Activated naive CD4-positive, alpha-beta T cell treated with anti-CD3 and anti-CD28 coated beads for 36 hours (primary cell): ENCODE data around the gene IL17RD. TPM values are rescaled to one million over a fixed set of nuclear protein-coding genes. Genes with fewer than 3 reads are reported as not detected.
A peak's percentile ranks its signal among the peaks of the same experiment; 100 is the strongest.

Experiments
- CTCF ChIA-PET: fragments of 350-600 bp; sonication (Branson Sonifier 250); formaldehyde crosslinking; loops from one replicate; lab custom pipeline; 2021; ENCODE audit warnings: antibody characterized with exemption; lab: Charles Lee
- DNase-seq: peaks from one replicate; pipeline ENCODE4 v3.0.0-alpha.2; 2020
- H3K27ac Mint-ChIP-seq: one replicate; pipeline ENCODE4 v1.8.0; 2021; ENCODE audit warnings: mild to moderate bottlenecking, mixed read lengths
- H3K27me3 Mint-ChIP-seq: one replicate; pipeline ENCODE4 v1.8.0; 2021; ENCODE audit warnings: low read depth, mixed read lengths
- H3K36me3 Mint-ChIP-seq: one replicate; pipeline ENCODE4 v1.8.0; 2021; ENCODE audit warnings: low read depth, mixed read lengths
- H3K4me1 Mint-ChIP-seq: one replicate; pipeline ENCODE4 v1.8.0; 2021; ENCODE audit warnings: low read depth, mixed read lengths
- H3K4me3 Mint-ChIP-seq: one replicate; pipeline ENCODE4 v1.8.0; 2021; ENCODE audit warnings: mild to moderate bottlenecking, moderate library complexity, mixed read lengths
- H3K9me3 Mint-ChIP-seq: one replicate; pipeline ENCODE4 v1.8.0; 2021; ENCODE audit warnings: mixed read lengths
- intact Hi-C: fragments of 100-400 bp; cut with micrococcal nuclease; formaldehyde crosslinking; loops from one replicate; pipeline ENCODE4 v1.15.1; 2023
- total RNA-seq, 2 experiments: library from RNA; stranded (reverse); gene quantifications; one replicate each; pipeline ENCODE4 v1.2.3, GENCODE V29; 2021

Gene IL17RD
- total RNA-seq: under 1 TPM in 1 of 2 experiments, not detected in 1; 0.02 TPM

DNA sequence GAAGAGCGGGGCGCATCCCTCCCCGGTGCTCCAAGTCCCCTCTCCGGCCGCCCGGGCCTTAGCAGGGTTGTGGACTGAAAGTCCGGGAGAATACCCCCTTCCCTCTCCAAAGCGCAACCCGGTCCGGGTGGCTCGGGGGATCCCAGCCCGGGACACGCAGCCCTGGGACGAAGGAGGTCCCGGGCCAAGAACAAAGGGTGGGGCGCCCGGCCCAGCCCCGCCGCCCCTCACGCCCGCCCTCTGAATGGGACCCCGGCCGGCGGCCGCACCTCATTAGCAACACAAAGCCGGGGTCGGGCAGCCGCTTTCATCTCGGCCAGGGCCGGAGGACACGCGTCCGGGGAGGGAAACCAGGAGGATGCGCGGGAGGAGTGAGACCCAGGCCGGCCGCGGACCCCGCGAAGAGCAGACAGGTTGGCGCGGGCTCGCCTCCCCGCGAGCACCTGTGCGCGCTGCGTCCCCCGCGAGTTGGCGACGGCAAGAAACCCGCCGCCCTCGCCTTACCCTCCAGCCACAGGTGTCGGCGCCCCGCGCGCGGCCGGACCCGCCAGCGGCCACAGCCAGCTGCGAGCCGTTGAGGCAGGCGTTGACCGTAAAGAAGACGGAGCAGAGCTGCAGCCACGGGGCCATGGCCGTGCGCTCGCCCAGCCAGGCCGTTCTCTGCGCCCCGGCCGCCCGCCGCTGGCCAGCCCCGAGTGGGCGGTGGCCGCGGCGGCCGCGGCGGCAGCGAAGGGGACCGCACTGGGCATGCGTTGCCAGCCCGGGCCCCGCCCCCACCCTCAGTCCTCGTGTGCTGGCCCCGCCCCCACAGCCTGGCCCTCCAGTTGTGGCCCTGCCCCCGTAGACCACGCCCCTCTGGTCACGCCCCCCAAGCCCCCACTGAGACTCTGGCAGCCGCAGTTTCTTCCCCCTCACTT, at the start of gene IL17RD:
Gene IL17RD, minus strand, starts transcription at position 697 of the 917 bp plus-strand sequence. Its CDS starts 67 bp downstream, at position 630.
- Mint-ChIP-seq H3K36me3 (no peaks in the 10 kb centered on the region), H3K27me3 (peaks cover 70% of the 10 kb centered on the region), H3K27ac (no peak within 1 kb of the TSS), H3K4me3 (peak within 1 kb of the TSS; percentile 75), H3K9me3 (no peaks in the 10 kb centered on the region), H3K4me1 (peaks cover 7% of the 10 kb centered on the region)
- intact Hi-C loops: no loop called here
- DNase-seq: peak; percentile 57
- CTCF ChIA-PET: interaction anchor here (1.0 kb wide), 1 partner anchor 64 kb away, joined by 3 read pairs; no protein-coding TSS in a partner anchor

DNA sequence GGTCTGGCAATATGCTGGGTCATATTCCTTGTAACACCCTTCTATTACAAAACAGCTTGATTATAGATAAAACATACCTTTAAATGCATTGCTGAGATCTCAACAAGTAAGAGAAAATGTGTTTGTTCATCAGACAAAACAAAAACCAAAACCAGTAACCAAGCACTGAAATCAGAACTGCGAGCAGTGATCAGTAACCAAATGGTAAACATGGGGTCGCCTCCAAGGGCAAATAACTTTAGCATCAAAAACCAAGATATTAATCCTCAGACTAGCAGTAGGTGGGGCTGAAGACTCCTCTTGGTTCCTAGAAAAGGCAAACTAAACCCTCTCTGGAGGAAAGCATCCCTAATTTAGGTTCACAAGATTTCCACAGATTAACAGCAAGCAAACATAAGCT, 41.3 kb upstream of the IL17RD start:
- intact Hi-C loops: no loop called here
- Mint-ChIP-seq H3K36me3 (no peaks in the 10 kb centered on the region), H3K27me3 (no peaks in the 10 kb centered on the region), H3K4me3 (no peak overlapping the region), H3K4me1 (no peaks in the 10 kb centered on the region), H3K9me3 (no peaks in the 10 kb centered on the region), H3K27ac (no peak overlapping the region)
- CTCF ChIA-PET: no interaction called here
- DNase-seq: no peak

DNA sequence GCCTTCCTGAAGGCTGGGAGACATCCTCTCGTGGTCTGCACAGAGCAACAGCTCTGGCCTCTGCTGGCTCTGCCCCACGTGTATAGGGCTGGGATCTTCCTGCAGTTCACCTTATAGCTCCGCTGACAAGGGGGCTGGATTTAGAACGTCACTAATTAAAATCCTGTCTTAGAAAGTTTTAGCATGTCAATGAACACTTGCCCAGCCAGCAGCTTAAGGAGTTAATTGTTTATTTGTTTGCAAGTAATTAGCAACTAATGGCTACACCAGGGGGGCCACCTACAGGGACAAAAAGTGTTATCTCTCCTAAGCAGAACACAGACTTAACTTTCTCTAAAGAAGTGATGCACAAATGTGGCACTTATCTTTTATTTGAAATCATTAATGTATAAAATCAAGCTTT, 34.7 kb upstream of the IL17RD start, which contains the start of gene HESX1:
Gene HESX1, minus strand, starts transcription at position 84 of the 403 bp plus-strand sequence. Its CDS starts 60 bp downstream, at position 24.
- Mint-ChIP-seq H3K36me3 (no peaks in the 10 kb centered on the region), H3K27ac (no peak within 1 kb of the TSS)
- CTCF ChIA-PET: interaction anchor here (0.6 to 1.3 kb wide), 3 partner anchors 30 to 135 kb away, joined by 3 to 5 read pairs (median 3); no protein-coding TSS in a partner anchor

DNA sequence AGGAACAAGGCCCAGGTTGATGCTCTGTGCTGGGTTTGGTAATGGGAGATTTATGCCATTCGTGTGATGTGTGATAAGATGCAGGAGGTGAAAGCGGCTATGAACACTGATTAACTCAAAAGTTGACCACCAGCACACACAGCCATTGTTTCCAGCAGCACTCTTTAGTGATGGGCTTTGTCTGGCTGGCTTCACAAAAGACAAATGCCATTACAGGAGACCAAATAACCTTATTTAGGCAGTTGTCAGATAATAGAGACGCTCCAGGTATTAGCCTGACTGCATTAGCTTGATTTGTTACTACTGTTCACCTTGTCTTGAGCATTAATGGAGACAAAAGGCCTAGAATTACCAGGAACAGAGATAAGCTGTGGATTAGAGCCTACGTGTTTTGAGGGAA, 29.5 kb upstream of the IL17RD start:
- intact Hi-C loops: no loop called here
- H3K27me3 Mint-ChIP-seq: peaks cover 6% of the 10 kb centered on the region
- H3K27ac Mint-ChIP-seq: no peak overlapping the region
- no peak overlapping the region for H3K4me3 Mint-ChIP-seq
- no peaks in the 10 kb centered on the region for H3K9me3 Mint-ChIP-seq
- H3K4me1 Mint-ChIP-seq: no peaks in the 10 kb centered on the region
- CTCF ChIA-PET: no interaction called here
- no peak for DNase-seq
- no peaks in the 10 kb centered on the region for H3K36me3 Mint-ChIP-seq

More for the DNA sequence above, 34.7 kb upstream of the IL17RD start, which contains the start of gene HESX1:
- DNase-seq: no peak
- Mint-ChIP-seq H3K4me1 (no peaks in the 10 kb centered on the region), H3K27me3 (no peaks in the 10 kb centered on the region), H3K9me3 (no peaks in the 10 kb centered on the region), H3K4me3 (no peak within 1 kb of the TSS)
- intact Hi-C loops: no loop called here

DNA sequence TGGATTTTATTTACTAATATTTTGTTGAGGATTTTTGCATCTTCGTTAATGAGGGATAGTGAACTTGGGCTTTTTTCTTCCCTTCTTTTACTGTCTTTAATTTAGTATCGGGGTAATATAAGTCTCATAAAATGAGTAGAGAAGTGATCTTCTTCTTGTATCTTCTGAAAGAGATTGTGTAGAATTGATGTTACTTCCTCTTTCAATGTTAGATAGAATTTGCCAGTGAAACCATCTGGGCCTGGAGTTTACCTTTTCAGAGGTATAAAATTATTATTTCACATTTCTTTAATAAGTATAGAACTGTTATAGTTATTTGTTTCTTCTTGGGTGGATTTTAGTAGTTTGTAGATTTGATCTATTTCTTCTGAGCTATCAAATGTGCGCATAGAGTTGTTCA, 26.9 kb upstream of the IL17RD start:
- H3K27ac Mint-ChIP-seq: no peak overlapping the region
- H3K4me1 Mint-ChIP-seq: no peaks in the 10 kb centered on the region
- intact Hi-C loops: no loop called here
- CTCF ChIA-PET: no interaction called here
- H3K36me3 Mint-ChIP-seq: no peaks in the 10 kb centered on the region
- H3K27me3 Mint-ChIP-seq: peaks cover 6% of the 10 kb centered on the region
- no peaks in the 10 kb centered on the region for H3K9me3 Mint-ChIP-seq
- no peak overlapping the region for H3K4me3 Mint-ChIP-seq
- no peak for DNase-seq

DNA sequence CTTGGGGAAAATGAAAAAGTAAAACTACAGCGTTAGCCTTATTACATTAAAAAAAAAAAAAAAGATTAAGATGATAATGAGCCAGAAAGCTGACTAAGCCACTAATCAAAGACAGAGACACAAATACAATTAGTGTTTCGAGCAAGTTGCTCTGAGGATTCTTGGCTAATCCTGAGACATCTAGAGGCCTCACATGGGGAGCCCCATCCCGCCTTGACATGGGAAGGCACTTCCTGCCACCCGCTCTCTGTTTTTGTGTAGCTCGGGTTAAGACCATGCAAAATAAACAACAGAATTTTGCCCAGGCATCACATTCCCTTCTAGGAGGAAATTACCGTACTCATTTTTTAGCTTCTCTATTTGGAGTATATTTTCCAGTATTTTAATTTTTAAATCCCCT, 19.4 kb upstream of the IL17RD start:
- Mint-ChIP-seq H3K27me3 (no peaks in the 10 kb centered on the region), H3K9me3 (no peaks in the 10 kb centered on the region), H3K27ac (no peak overlapping the region), H3K4me3 (no peak overlapping the region), H3K4me1 (no peaks in the 10 kb centered on the region), H3K36me3 (no peaks in the 10 kb centered on the region)
- DNase-seq: no peak
- CTCF ChIA-PET: interaction anchor here (0.7 to 1.0 kb wide), 2 partner anchors 15 to 118 kb away, joined by 3 read pairs; no protein-coding TSS in a partner anchor
- intact Hi-C loops: no loop called here

- CTCF ChIA-PET: no interaction called here
- H3K9me3 Mint-ChIP-seq: no peaks in the 10 kb centered on the region
- no peak for DNase-seq
- H3K4me1 Mint-ChIP-seq: no peaks in the 10 kb centered on the region
- peaks cover 3% of the 10 kb centered on the region for H3K27me3 Mint-ChIP-seq
- no peaks in the 10 kb centered on the region for H3K36me3 Mint-ChIP-seq
- no peak overlapping the region for H3K27ac Mint-ChIP-seq
- no peak overlapping the region for H3K4me3 Mint-ChIP-seq
- intact Hi-C loops: loop anchor here (10.0 kb wide), 3 partner anchors 375 to 675 kb away; partner anchors contain the start of gene PDE12
These were observed 14.6 kb upstream of the IL17RD start for GRCh38 chr3:57179580-57180410.

- Mint-ChIP-seq H3K36me3 (no peaks in the 10 kb centered on the region), H3K4me3 (no peak overlapping the region), H3K27ac (no peak overlapping the region), H3K9me3 (no peaks in the 10 kb centered on the region), H3K27me3 (peaks cover 6% of the 10 kb centered on the region), H3K4me1 (no peaks in the 10 kb centered on the region)
- no peak for DNase-seq
- intact Hi-C loops: loop anchor here (10.0 kb wide), 3 partner anchors 379 to 679 kb away; partner anchors contain the start of gene PDE12
- CTCF ChIA-PET: no interaction called here
These were observed 10.9 kb upstream of the IL17RD start for GRCh38 chr3:57176045-57176444.

- CTCF ChIA-PET: interaction anchor here (1.0 kb wide), 1 partner anchor 22 kb away, joined by 3 read pairs; no protein-coding TSS in a partner anchor
- H3K9me3 Mint-ChIP-seq: no peaks in the 10 kb centered on the region
- no peaks in the 10 kb centered on the region for H3K36me3 Mint-ChIP-seq
- intact Hi-C loops: loop anchor here (10.0 kb wide), 3 partner anchors 381 to 681 kb away; partner anchors contain the start of gene PDE12
- DNase-seq: no peak
- H3K27ac Mint-ChIP-seq: no peak overlapping the region
- peaks cover 22% of the 10 kb centered on the region for H3K27me3 Mint-ChIP-seq
- peaks cover 2% of the 10 kb centered on the region for H3K4me1 Mint-ChIP-seq
- no peak overlapping the region for H3K4me3 Mint-ChIP-seq
These were observed 8.5 kb upstream of the IL17RD start for GRCh38 chr3:57173687-57174086.

DNA sequence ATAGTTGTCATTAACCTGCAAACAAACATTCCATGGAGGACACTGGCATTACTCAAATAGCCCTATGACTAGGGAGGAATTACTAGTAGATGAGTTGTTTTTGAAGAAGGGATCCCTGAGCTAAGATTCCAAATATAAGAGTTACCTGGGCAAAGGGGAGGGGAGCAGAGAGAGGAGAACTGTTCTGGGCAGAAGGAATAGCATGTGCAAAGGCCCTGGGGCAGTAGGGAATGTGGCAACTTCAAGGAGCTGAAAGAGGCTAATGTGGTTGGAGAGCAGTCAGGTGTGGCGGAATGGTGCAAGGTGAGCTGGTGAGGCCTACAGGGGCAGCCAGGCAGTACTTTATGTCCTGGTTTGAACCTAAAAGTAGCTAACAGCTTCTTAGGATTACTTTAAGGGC, 5.8 kb upstream of the IL17RD start:
- no peaks in the 10 kb centered on the region for H3K36me3 Mint-ChIP-seq
- CTCF ChIA-PET: interaction anchor here (0.5 to 2.8 kb wide), 10 partner anchors 7 to 997 kb away, joined by 3 to 20 read pairs (median 4); no protein-coding TSS in a partner anchor
- H3K4me3 Mint-ChIP-seq: no peak overlapping the region
- H3K4me1 Mint-ChIP-seq: peaks cover 2% of the 10 kb centered on the region
- H3K27ac Mint-ChIP-seq: no peak overlapping the region
- no peak for DNase-seq
- H3K9me3 Mint-ChIP-seq: no peaks in the 10 kb centered on the region
- H3K27me3 Mint-ChIP-seq: peaks cover 44% of the 10 kb centered on the region
- intact Hi-C loops: loop anchor here (1.0 to 10.0 kb wide), 6 partner anchors 56 to 684 kb away; partner anchors contain the start of genes APPL1 and PDE12

GRCh38 chr3:57169872-57170623, 4.9 kb upstream of the IL17RD start:
- H3K36me3 Mint-ChIP-seq: no peaks in the 10 kb centered on the region
- no peaks in the 10 kb centered on the region for H3K9me3 Mint-ChIP-seq
- peak overlapping the region; percentile 60 for H3K4me3 Mint-ChIP-seq
- peaks cover 49% of the 10 kb centered on the region for H3K27me3 Mint-ChIP-seq
- intact Hi-C loops: loop anchor here (1.0 to 10.0 kb wide), 6 partner anchors 57 to 685 kb away; partner anchors contain the start of genes APPL1 and PDE12
- CTCF ChIA-PET: interaction anchor here (0.5 to 2.8 kb wide), 18 partner anchors 8 to 998 kb away, joined by 3 to 20 read pairs (median 4); partner anchors contain the start of genes APPL1 and HESX1
- DNase-seq: peak; percentile 77
- peaks cover 2% of the 10 kb centered on the region for H3K4me1 Mint-ChIP-seq
- H3K27ac Mint-ChIP-seq: no peak overlapping the region
